Body of pancreas (tissue), 4 donors: Measurements from ENCODE around the gene IKZF1.

ENCODE experiments used
- POLR2A ChIP-seq, 3 donors: fragments of 450-650 bp; IDR thresholded peaks; one replicate each; pipeline ENCODE4 v1.6.1; 2016; ENCODE audit warnings: antibody characterized with exemption in 3 of 3, mild to moderate bottlenecking in 2 of 3
- TF ChIP-seq, protein P1 (sequence below), 7 experiments: fragments of 450-650 bp in 4 of 7; fragments of 200-600 bp in 3 of 7; sonication (generic) in 3 of 7; IDR thresholded peaks; one replicate each; pipeline ENCODE4 v1.5.1; 2016 to 2019; ENCODE audit warnings: antibody characterized with exemption in 7 of 7

GRCh38 chr7:50293509-50294179 is 10.9 kb upstream of the IKZF1 start:
- TF ChIP-seq, protein P1, sequence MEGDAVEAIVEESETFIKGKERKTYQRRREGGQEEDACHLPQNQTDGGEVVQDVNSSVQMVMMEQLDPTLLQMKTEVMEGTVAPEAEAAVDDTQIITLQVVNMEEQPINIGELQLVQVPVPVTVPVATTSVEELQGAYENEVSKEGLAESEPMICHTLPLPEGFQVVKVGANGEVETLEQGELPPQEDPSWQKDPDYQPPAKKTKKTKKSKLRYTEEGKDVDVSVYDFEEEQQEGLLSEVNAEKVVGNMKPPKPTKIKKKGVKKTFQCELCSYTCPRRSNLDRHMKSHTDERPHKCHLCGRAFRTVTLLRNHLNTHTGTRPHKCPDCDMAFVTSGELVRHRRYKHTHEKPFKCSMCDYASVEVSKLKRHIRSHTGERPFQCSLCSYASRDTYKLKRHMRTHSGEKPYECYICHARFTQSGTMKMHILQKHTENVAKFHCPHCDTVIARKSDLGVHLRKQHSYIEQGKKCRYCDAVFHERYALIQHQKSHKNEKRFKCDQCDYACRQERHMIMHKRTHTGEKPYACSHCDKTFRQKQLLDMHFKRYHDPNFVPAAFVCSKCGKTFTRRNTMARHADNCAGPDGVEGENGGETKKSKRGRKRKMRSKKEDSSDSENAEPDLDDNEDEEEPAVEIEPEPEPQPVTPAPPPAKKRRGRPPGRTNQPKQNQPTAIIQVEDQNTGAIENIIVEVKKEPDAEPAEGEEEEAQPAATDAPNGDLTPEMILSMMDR (IDR thresholded peaks at IDR 0.05), result no peak
- no peak for TF ChIP-seq POLR2A (IDR thresholded peaks at IDR 0.05)
